ENCODE measurements around the gene WFDC1.

Gene WFDC1

GRCh38 chr16:84360748-84361147 is 66.1 kb downstream of the WFDC1 start:
- Histone ChIP-seq H3K4me3 (ENCODE audit: low read depth, low read length) (no peak overlapping the region), H3K36me3 (ENCODE audit: control insufficient read depth, insufficient read depth, low read length) (no peaks in the 10 kb centered on the region), H3K27me3 (ENCODE audit: control insufficient read depth, insufficient read depth, low read length) (no peaks in the 10 kb centered on the region), H3K9me3 (ENCODE audit: control insufficient read depth, insufficient read depth, low read length) (no peaks in the 10 kb centered on the region), H3K4me1 (ENCODE audit: control insufficient read depth, insufficient read depth, low read length) (no peaks in the 10 kb centered on the region), H3K9ac (ENCODE audit: low read depth, low read length) (no peak overlapping the region)

DNA sequence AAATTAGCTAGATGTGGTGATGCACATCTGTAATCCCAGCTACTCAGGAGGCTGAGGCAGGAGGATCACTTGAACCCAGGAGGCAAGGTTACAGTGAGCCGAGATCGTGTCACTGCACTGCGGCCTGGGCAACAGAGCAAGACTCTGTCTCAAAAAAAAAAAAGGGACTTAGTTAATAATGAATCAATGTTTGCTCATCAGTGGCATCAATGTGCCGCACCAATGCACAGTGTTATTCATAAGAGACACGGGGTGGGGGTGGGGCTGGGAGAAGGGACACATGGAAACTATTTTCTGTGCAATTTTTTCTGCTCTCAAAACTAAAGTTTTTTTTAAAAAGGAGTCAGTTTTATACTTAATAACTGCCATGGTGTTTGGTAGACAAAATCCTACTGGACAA is 66.9 kb downstream of the WFDC1 start:
- no peak overlapping the region for H3K9ac ChIP-seq (ENCODE audit: low read depth, low read length)
- no peaks in the 10 kb centered on the region for H3K4me1 ChIP-seq (ENCODE audit: control insufficient read depth, insufficient read depth, low read length)

GRCh38 chr16:84362471-84362941 is 67.8 kb downstream of the WFDC1 start:
- Histone ChIP-seq H3K4me1 (ENCODE audit: control insufficient read depth, insufficient read depth, low read length) (no peaks in the 10 kb centered on the region), H3K9ac (ENCODE audit: low read depth, low read length) (no peak overlapping the region), H3K4me3 (ENCODE audit: low read depth, low read length) (no peak overlapping the region), H3K27me3 (ENCODE audit: control insufficient read depth, insufficient read depth, low read length) (peaks cover 8% of the 10 kb centered on the region), H3K9me3 (ENCODE audit: control insufficient read depth, insufficient read depth, low read length) (no peaks in the 10 kb centered on the region), H3K36me3 (ENCODE audit: control insufficient read depth, insufficient read depth, low read length) (no peaks in the 10 kb centered on the region)

More for the DNA sequence above, 66.9 kb downstream of the WFDC1 start:
- H3K4me3 ChIP-seq (ENCODE audit: low read depth, low read length): no peak overlapping the region
- H3K36me3 ChIP-seq (ENCODE audit: control insufficient read depth, insufficient read depth, low read length): no peaks in the 10 kb centered on the region
- no peaks in the 10 kb centered on the region for H3K9me3 ChIP-seq (ENCODE audit: control insufficient read depth, insufficient read depth, low read length)
- no peaks in the 10 kb centered on the region for H3K27me3 ChIP-seq (ENCODE audit: control insufficient read depth, insufficient read depth, low read length)

GRCh38 chr16:84366208-84366607 is 71.5 kb downstream of the WFDC1 start:
- Histone ChIP-seq H3K27me3 (ENCODE audit: control insufficient read depth, insufficient read depth, low read length) (peaks cover 19% of the 10 kb centered on the region), H3K9me3 (ENCODE audit: control insufficient read depth, insufficient read depth, low read length) (no peaks in the 10 kb centered on the region), H3K4me3 (ENCODE audit: low read depth, low read length) (no peak overlapping the region), H3K9ac (ENCODE audit: low read depth, low read length) (no peak overlapping the region), H3K4me1 (ENCODE audit: control insufficient read depth, insufficient read depth, low read length) (peaks cover 7% of the 10 kb centered on the region), H3K36me3 (ENCODE audit: control insufficient read depth, insufficient read depth, low read length) (no peaks in the 10 kb centered on the region)

- H3K4me3 ChIP-seq (ENCODE audit: low read depth, low read length): peak overlapping the region; percentile 73
- H3K36me3 ChIP-seq (ENCODE audit: control insufficient read depth, insufficient read depth, low read length): no peaks in the 10 kb centered on the region
- peaks cover 19% of the 10 kb centered on the region for H3K27me3 ChIP-seq (ENCODE audit: control insufficient read depth, insufficient read depth, low read length)
- no peak overlapping the region for H3K9ac ChIP-seq (ENCODE audit: low read depth, low read length)
- no peaks in the 10 kb centered on the region for H3K9me3 ChIP-seq (ENCODE audit: control insufficient read depth, insufficient read depth, low read length)
- peaks cover 7% of the 10 kb centered on the region for H3K4me1 ChIP-seq (ENCODE audit: control insufficient read depth, insufficient read depth, low read length)
Measured at GRCh38 chr16:84367297-84367680, 72.6 kb downstream of the WFDC1 start.

DNA sequence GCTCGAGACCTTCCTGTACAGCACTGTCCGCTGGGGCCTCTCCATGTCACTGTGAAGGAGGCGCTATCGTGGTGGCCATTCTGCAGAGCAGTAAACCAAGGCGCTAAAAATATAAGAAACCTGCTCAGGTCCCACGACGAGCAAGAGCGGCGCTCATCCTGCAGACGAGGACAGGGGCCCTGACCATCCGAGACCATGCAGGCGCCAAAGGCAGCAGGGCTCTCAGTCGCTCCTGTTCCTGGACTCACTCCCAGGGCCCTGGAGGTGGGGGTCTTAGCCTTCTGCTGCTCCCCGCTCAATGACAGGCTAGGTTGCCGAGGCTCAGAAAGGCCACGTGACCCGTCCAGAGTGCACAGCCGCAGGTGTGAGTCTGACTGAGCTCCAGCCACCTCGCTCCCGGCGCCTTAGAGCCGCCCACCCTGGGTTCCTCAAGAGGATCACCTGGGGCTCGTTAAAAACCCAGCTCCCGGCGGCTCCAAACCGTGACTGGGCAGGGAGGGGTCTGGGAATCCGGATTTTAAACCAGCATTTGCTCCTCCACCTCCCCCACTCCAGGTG is 73.2 kb downstream of the WFDC1 start:
- no peak overlapping the region for H3K9ac ChIP-seq (ENCODE audit: low read depth, low read length)

GRCh38 chr16:84368308-84368996 is 73.8 kb downstream of the WFDC1 start, which contains the start of gene ATP2C2:
ATP2C2 (plus strand) TSS chr16:84368538; CDS start chr16:84368616, 78 bp downstream.
- Histone ChIP-seq H3K4me3 (ENCODE audit: low read depth, low read length) (peak within 1 kb of the TSS; percentile 73), H3K36me3 (ENCODE audit: control insufficient read depth, insufficient read depth, low read length) (no peaks in the 10 kb centered on the region), H3K9ac (ENCODE audit: low read depth, low read length) (no peak within 1 kb of the TSS), H3K4me1 (ENCODE audit: control insufficient read depth, insufficient read depth, low read length) (peaks cover 7% of the 10 kb centered on the region), H3K27me3 (ENCODE audit: control insufficient read depth, insufficient read depth, low read length) (peaks cover 19% of the 10 kb centered on the region), H3K9me3 (ENCODE audit: control insufficient read depth, insufficient read depth, low read length) (no peaks in the 10 kb centered on the region)

More for the DNA sequence above, 73.2 kb downstream of the WFDC1 start:
- Histone ChIP-seq H3K4me1 (ENCODE audit: control insufficient read depth, insufficient read depth, low read length) (peaks cover 7% of the 10 kb centered on the region), H3K36me3 (ENCODE audit: control insufficient read depth, insufficient read depth, low read length) (no peaks in the 10 kb centered on the region), H3K9me3 (ENCODE audit: control insufficient read depth, insufficient read depth, low read length) (no peaks in the 10 kb centered on the region), H3K4me3 (ENCODE audit: low read depth, low read length) (peak overlapping the region; percentile 73), H3K27me3 (ENCODE audit: control insufficient read depth, insufficient read depth, low read length) (peaks cover 19% of the 10 kb centered on the region)

DNA sequence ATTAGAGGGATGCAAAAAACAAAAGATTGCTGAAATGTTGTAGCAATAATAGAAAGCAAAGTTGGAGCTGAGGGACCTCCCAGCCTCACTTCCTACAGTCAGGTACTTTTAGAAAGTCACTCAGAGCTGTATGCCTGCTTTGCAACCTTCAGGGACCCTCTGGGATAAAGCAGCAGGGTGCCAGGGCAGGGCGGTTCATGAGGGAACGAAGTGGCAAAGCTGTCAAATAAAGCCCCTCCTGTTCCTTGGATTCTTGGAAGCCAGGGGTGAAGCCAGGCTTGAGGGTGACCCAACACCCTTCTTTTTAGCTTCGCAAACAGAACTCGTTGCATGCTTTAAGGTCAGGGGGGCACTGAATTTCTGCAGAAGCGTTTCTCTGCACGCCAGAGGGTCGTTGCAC is 74.4 kb downstream of the WFDC1 start:
- H3K4me1 ChIP-seq (ENCODE audit: control insufficient read depth, insufficient read depth, low read length): peaks cover 7% of the 10 kb centered on the region
- peaks cover 19% of the 10 kb centered on the region for H3K27me3 ChIP-seq (ENCODE audit: control insufficient read depth, insufficient read depth, low read length)
- H3K4me3 ChIP-seq (ENCODE audit: low read depth, low read length): peak overlapping the region; percentile 73
- H3K36me3 ChIP-seq (ENCODE audit: control insufficient read depth, insufficient read depth, low read length): no peaks in the 10 kb centered on the region
- no peaks in the 10 kb centered on the region for H3K9me3 ChIP-seq (ENCODE audit: control insufficient read depth, insufficient read depth, low read length)
- no peak overlapping the region for H3K9ac ChIP-seq (ENCODE audit: low read depth, low read length)

- Histone ChIP-seq H3K9ac (ENCODE audit: low read depth, low read length) (no peak overlapping the region), H3K4me1 (ENCODE audit: control insufficient read depth, insufficient read depth, low read length) (peaks cover 7% of the 10 kb centered on the region), H3K4me3 (ENCODE audit: low read depth, low read length) (no peak overlapping the region), H3K9me3 (ENCODE audit: control insufficient read depth, insufficient read depth, low read length) (no peaks in the 10 kb centered on the region), H3K27me3 (ENCODE audit: control insufficient read depth, insufficient read depth, low read length) (peaks cover 19% of the 10 kb centered on the region), H3K36me3 (ENCODE audit: control insufficient read depth, insufficient read depth, low read length) (no peaks in the 10 kb centered on the region)
Measured at GRCh38 chr16:84369938-84370627, 75.4 kb downstream of the WFDC1 start.

- no peaks in the 10 kb centered on the region for H3K36me3 ChIP-seq (ENCODE audit: control insufficient read depth, insufficient read depth, low read length)
- H3K4me3 ChIP-seq (ENCODE audit: low read depth, low read length): no peak overlapping the region
- H3K4me1 ChIP-seq (ENCODE audit: control insufficient read depth, insufficient read depth, low read length): peaks cover 7% of the 10 kb centered on the region
- H3K9me3 ChIP-seq (ENCODE audit: control insufficient read depth, insufficient read depth, low read length): no peaks in the 10 kb centered on the region
- H3K27me3 ChIP-seq (ENCODE audit: control insufficient read depth, insufficient read depth, low read length): peaks cover 19% of the 10 kb centered on the region
- H3K9ac ChIP-seq (ENCODE audit: low read depth, low read length): no peak overlapping the region
Measured at GRCh38 chr16:84370723-84371552, 76.3 kb downstream of the WFDC1 start.

DNA sequence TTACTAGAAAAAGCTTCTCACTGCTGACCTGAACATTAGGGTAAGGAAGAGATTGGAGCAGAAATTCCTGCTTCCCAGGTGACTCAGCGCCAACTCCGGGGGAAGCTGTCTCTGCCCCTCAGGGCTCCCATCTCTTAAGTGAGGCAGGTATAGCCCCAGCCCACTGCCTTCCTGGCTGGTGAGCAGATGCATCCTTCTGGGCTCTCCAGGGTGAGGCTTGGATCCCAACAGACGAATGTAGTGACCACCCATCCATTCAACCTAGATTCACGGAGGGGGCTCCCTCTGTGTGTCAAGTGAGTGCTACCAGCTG is 76.8 kb downstream of the WFDC1 start:
- Histone ChIP-seq H3K36me3 (ENCODE audit: control insufficient read depth, insufficient read depth, low read length) (no peaks in the 10 kb centered on the region), H3K4me1 (ENCODE audit: control insufficient read depth, insufficient read depth, low read length) (peaks cover 7% of the 10 kb centered on the region), H3K9me3 (ENCODE audit: control insufficient read depth, insufficient read depth, low read length) (no peaks in the 10 kb centered on the region), H3K9ac (ENCODE audit: low read depth, low read length) (no peak overlapping the region), H3K4me3 (ENCODE audit: low read depth, low read length) (no peak overlapping the region), H3K27me3 (ENCODE audit: control insufficient read depth, insufficient read depth, low read length) (peaks cover 19% of the 10 kb centered on the region)

All from iPS-15b (cell line).